ENCODE measurements around the gene WFDC6.

Gene WFDC6

GRCh38 chr20:45500022-45500421 lies 39.3 kb downstream of the WFDC6 start:
- CTCF ChIA-PET: interaction anchor here (0.6 kb wide), 1 partner anchor 336 kb away, joined by 4 read pairs; no protein-coding TSS in a partner anchor
- POLR2A ChIA-PET: no interaction called here
- TF ChIP-seq ZNF138 (tag by site-specific recombination; IDR thresholded peaks at IDR 0.05; ENCODE audit: borderline replicate concordance) (no peak), ZNF561 (tag by site-specific recombination; IDR thresholded peaks at IDR 0.05; ENCODE audit: borderline replicate concordance) (no peak), SCRT2 (tag by site-specific recombination; IDR thresholded peaks at IDR 0.05) (no peak), ZNF777 (tag by site-specific recombination; IDR thresholded peaks at IDR 0.05; ENCODE audit: borderline replicate concordance) (no peak), ZSCAN16 (tag by site-specific recombination; IDR thresholded peaks at IDR 0.05) (no peak)
- TF ChIP-seq, protein P1, sequence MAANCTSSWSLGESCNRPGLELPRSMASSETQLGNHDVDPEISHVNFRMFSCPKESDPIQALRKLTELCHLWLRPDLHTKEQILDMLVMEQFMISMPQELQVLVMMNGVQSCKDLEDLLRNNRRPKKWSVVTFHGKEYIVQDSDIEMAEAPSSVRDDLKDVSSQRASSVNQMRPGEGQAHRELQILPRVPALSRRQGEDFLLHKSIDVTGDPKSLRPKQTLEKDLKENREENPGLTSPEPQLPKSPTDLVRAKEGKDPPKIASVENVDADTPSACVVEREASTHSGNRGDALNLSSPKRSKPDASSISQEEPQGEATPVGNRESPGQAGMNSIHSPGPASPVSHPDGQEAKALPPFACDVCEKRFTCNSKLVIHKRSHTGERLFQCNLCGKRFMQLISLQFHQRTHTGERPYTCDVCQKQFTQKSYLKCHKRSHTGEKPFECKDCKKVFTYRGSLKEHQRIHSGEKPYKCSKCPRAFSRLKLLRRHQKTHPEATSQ (tag by site-specific recombination; IDR thresholded peaks at IDR 0.05): no peak
- H3K27ac ChIP-seq (ENCODE audit: extremely low read depth, low read depth, low read length): no peak overlapping the region
- H3K4me3 ChIP-seq (ENCODE audit: low read depth, low read length): no peak overlapping the region
- H3K4me1 ChIP-seq (ENCODE audit: control insufficient read depth, insufficient read depth, low read length): no peaks in the 10 kb centered on the region
- no peaks in the 10 kb centered on the region for H3K9me3 ChIP-seq (ENCODE audit: control insufficient read depth, insufficient read depth, low read depth, low read length)
- H3K36me3 ChIP-seq (ENCODE audit: control insufficient read depth in 2 of 2, insufficient read depth in 1 of 2, low read length in 2 of 2): no peaks in the 10 kb centered on the region

DNA sequence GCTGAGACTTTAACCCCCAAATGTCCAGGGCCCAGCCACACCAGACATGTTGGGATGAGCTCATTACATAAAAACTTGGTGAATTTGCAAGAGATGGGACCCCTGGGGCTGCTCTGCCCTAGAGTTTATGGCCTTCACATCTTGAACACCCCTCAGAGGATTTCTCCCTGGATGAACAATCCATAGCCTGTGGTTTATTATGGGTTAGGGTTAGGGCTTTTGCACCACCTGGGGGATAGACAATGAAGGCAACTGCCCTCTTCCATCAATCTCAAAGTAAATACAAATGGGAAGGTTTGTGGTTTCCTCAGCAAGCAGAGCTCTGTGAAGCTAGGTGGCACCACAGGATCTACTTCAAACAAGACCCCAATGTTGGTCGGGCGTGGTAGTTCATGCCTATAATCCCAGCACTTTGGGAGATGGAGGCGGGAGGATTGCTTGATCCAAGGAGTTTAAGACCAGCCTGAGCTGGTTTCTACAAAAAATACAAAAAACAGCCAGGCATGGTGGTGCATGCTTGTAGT lies 41.2 kb downstream of the WFDC6 start:
- Histone ChIP-seq H3K27ac (ENCODE audit: extremely low read depth, low read depth, low read length) (no peak overlapping the region), H3K4me3 (ENCODE audit: low read depth, low read length) (no peak overlapping the region), H3K36me3 (ENCODE audit: control insufficient read depth in 2 of 2, insufficient read depth in 1 of 2, low read length in 2 of 2) (no peaks in the 10 kb centered on the region), H3K9me3 (ENCODE audit: control insufficient read depth, insufficient read depth, low read depth, low read length) (no peaks in the 10 kb centered on the region), H3K4me1 (ENCODE audit: control insufficient read depth, insufficient read depth, low read length) (no peaks in the 10 kb centered on the region)
- ChIA-PET POLR2A (no interaction called here), CTCF (interaction anchor here (1.1 kb wide), 1 partner anchor 12 kb away, joined by 5 read pairs; no protein-coding TSS in a partner anchor)
- TF ChIP-seq SCRT2 (tag by site-specific recombination; IDR thresholded peaks at IDR 0.05): no peak
- TF ChIP-seq, protein P2, sequence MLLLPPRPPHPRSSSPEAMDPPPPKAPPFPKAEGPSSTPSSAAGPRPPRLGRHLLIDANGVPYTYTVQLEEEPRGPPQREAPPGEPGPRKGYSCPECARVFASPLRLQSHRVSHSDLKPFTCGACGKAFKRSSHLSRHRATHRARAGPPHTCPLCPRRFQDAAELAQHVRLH (tag by site-specific recombination; IDR thresholded peaks at IDR 0.05): no peak
- 0 out of 2 replicates have a peak, but pooled peaks have one; percentile 30 for TF ChIP-seq ZIC2 (tag by site-specific recombination; IDR thresholded peaks at IDR 0.05)
- no peak for TF ChIP-seq ZNF112 (tag by site-specific recombination; IDR thresholded peaks at IDR 0.05)
- TF ChIP-seq ZNF677 (tag by site-specific recombination; IDR thresholded peaks at IDR 0.05): no peak
- TF ChIP-seq ZSCAN30 (tag by site-specific recombination; IDR thresholded peaks at IDR 0.05): no peak
- TF ChIP-seq ZNF843 (tag by site-specific recombination; IDR thresholded peaks at IDR 0.05): no peak

DNA sequence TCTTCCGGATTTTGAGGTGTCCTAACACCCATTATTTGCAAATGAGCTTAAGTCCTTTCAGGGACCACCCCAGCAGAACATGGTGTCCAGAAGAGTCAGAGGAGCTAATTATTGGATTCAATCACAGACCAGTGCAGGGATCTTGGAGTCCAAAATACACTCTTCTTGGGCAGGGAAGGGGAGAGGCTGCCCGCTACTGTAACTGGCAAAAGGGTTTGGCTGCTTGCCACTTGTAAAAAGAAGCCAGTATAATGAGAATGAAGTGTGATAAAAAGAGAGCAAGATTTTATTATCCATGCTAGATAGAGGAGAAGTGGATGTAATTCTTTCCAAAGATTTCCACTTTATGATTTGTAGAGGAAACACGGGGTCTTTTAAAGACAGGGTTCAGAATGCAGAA lies 43.1 kb downstream of the WFDC6 start:
- H3K4me1 ChIP-seq (ENCODE audit: control insufficient read depth, insufficient read depth, low read length): no peaks in the 10 kb centered on the region
- H3K27ac ChIP-seq (ENCODE audit: extremely low read depth, low read depth, low read length): no peak overlapping the region
- H3K9me3 ChIP-seq (ENCODE audit: control insufficient read depth, insufficient read depth, low read depth, low read length): no peaks in the 10 kb centered on the region
- H3K4me3 ChIP-seq (ENCODE audit: low read depth, low read length): no peak overlapping the region
- POLR2A ChIA-PET: no interaction called here
- no peaks in the 10 kb centered on the region for H3K36me3 ChIP-seq (ENCODE audit: control insufficient read depth in 2 of 2, insufficient read depth in 1 of 2, low read length in 2 of 2)
- CTCF ChIA-PET: interaction anchor here (0.5 to 0.7 kb wide), 3 partner anchors 30 to 266 kb away, joined by 3 read pairs; no protein-coding TSS in a partner anchor
- TF ChIP-seq ZNF488 (tag by site-specific recombination; IDR thresholded peaks at IDR 0.05) (no peak), BCL11B (tag by site-specific recombination; IDR thresholded peaks at IDR 0.05; ENCODE audit: low read depth) (no peak), ZNF121 (tag by site-specific recombination; IDR thresholded peaks at IDR 0.05) (no peak)

DNA sequence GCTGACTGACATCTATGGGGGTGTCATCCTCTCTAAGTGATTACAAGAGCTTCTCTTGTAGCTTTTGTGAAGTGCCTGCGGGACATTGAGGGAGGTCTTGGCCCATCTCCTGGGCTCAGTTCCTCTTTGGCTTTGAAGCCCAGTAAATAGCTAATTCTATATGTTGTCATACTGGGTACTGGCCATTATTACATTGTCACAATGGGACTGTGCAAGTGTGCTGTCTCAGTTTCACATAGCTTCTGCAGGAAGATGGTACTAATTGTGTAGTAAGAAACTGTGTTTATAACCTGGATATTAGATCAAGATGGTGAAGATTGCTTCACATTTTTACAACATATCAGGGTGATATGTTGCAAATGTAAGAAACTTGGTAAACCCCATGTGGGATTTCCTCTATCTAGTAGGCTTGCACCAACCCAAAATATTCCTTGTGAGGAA lies 43.8 kb downstream of the WFDC6 start:
- ChIA-PET POLR2A (no interaction called here), CTCF (interaction anchor here (0.5 to 0.7 kb wide), 3 partner anchors 29 to 267 kb away, joined by 3 read pairs; no protein-coding TSS in a partner anchor)
- Histone ChIP-seq H3K27ac (ENCODE audit: extremely low read depth, low read depth, low read length) (no peak overlapping the region), H3K4me3 (ENCODE audit: low read depth, low read length) (no peak overlapping the region), H3K4me1 (ENCODE audit: control insufficient read depth, insufficient read depth, low read length) (no peaks in the 10 kb centered on the region), H3K36me3 (ENCODE audit: control insufficient read depth in 2 of 2, insufficient read depth in 1 of 2, low read length in 2 of 2) (no peaks in the 10 kb centered on the region), H3K9me3 (ENCODE audit: control insufficient read depth, insufficient read depth, low read depth, low read length) (no peaks in the 10 kb centered on the region)
- TF ChIP-seq GLIS2 (tag by site-specific recombination; IDR thresholded peaks at IDR 0.05) (no peak), ZNF266 (tag by site-specific recombination; IDR thresholded peaks at IDR 0.05; ENCODE audit: low read depth) (no peak), ZNF623 (tag by site-specific recombination; IDR thresholded peaks at IDR 0.05) (no peak), HOXD13 (CRISPR knock-in tag; IDR thresholded peaks at IDR 0.05; ENCODE audit: borderline replicate concordance) (no peak), HOXA7 (CRISPR knock-in tag; IDR thresholded peaks at IDR 0.05; ENCODE audit: borderline replicate concordance) (no peak), ZNF501 (tag by site-specific recombination; IDR thresholded peaks at IDR 0.05) (no peak), ZNF354C (tag by site-specific recombination; IDR thresholded peaks at IDR 0.05; ENCODE audit: borderline replicate concordance, low read depth) (no peak), WT1 (tag by site-specific recombination; IDR thresholded peaks at IDR 0.05) (no peak), ZNF792 (tag by site-specific recombination; IDR thresholded peaks at IDR 0.05) (no peak)
- TF ChIP-seq, protein P3, sequence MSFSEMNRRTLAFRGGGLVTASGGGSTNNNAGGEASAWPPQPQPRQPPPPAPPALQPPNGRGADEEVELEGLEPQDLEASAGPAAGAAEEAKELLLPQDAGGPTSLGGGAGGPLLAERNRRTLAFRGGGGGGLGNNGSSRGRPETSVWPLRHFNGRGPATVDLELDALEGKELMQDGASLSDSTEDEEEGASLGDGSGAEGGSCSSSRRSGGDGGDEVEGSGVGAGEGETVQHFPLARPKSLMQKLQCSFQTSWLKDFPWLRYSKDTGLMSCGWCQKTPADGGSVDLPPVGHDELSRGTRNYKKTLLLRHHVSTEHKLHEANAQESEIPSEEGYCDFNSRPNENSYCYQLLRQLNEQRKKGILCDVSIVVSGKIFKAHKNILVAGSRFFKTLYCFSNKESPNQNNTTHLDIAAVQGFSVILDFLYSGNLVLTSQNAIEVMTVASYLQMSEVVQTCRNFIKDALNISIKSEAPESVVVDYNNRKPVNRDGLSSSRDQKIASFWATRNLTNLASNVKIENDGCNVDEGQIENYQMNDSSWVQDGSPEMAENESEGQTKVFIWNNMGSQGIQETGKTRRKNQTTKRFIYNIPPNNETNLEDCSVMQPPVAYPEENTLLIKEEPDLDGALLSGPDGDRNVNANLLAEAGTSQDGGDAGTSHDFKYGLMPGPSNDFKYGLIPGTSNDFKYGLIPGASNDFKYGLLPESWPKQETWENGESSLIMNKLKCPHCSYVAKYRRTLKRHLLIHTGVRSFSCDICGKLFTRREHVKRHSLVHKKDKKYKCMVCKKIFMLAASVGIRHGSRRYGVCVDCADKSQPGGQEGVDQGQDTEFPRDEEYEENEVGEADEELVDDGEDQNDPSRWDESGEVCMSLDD (tag by site-specific recombination; IDR thresholded peaks at IDR 0.05): no peak
